Motor neuron (in vitro differentiated cells): ENCODE results near the gene MAN2B2. TPM values are rescaled to one million over a fixed set of nuclear protein-coding genes. Genes with fewer than 3 reads are reported as not detected.

Experiments
- ATAC-seq, 8 experiments: fragments of 200-7000 bp; cut with Tn5 transposase; replicated peaks in 6 of 8; 2 replicates each; pipeline ENCODE4 v1.8.0; 2021; ENCODE audit warnings: mild to moderate bottlenecking in 8 of 8, moderate library complexity in 8 of 8
- H3K27ac ChIP-seq, 2 donors: fragments of 250-450 bp; sonication (Bioruptor Pico); 2 replicates each; pipeline ENCODE4 v1.9.0; 2021; ENCODE audit warnings: antibody characterized with exemption in 2 of 2, mild to moderate bottlenecking in 2 of 2, moderate library complexity in 1 of 2
- H3K4me1 ChIP-seq, 2 donors: fragments of 250-450 bp; sonication (Bioruptor Pico); replicated peaks in 1 of 2; 2 replicates each; pipeline ENCODE4 v1.6.1; 2021; ENCODE audit warnings: antibody characterized with exemption in 2 of 2, mild to moderate bottlenecking in 2 of 2, moderate library complexity in 1 of 2
- H3K4me3 ChIP-seq, 5 donors: fragments of 250-450 bp; sonication (Bioruptor Pico); 2 replicates each; pipeline ENCODE4 v1.9.0; 2021; ENCODE audit warnings: antibody characterized with exemption in 5 of 5, mild to moderate bottlenecking in 5 of 5, moderate library complexity in 4 of 5
- WGBS, 10 experiments: fragments of 450-650 bp; shearing (Covaris generic); methylation state at CpG; one replicate each; pipeline ENCODE4 v1.0.0; 2022; 5-methylcytosine and 5-hydroxymethylcytosine counted together
- in situ Hi-C, 9 experiments: fragments of 400-800 bp; cut with MboI; loops; one replicate each; pipeline ENCODE4 v1.15.0; 2021; ENCODE audit warnings: low sequenced_read_pairs in 9 of 9, low pct_unique_long_range_greater_than_20kb in 2 of 9; ENCODE audit not compliant: unreplicated experiment in 9 of 9
- total RNA-seq, 8 experiments: library from RNA; unstranded; fragments of 300-600 nt; gene quantifications; 2 replicates each; pipeline versions ENCODE4 v1.2.3 to v1.2.4, GENCODE V29; 2022

Gene MAN2B2
- total RNA-seq, 8 experiments from 2014 or later: 4.0 to 36.3 (median 12.2) TPM

DNA sequence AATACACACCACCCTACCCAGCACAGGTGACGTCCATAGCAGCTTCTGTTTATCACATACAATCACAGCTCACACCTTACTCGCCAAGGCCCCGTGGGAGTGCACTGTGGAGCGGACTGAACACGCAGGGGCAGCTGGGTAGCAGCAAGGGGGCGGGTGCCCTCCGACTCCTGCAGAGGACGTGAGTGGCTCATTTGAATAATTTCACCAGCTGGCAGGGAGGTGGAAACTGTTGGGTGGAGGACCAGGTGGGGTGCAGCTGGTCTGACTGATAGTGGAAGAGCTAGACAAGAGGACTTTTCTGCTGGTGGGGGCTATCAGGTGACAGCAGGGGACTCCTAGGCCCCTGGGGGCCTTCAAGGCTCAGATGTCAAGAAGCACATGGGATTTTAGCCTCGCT is 16.3 kb downstream of the MAN2B2 start:
- H3K27ac ChIP-seq: no peak overlapping the region
- in situ Hi-C loops: no loop called here
- no peaks in the 10 kb centered on the region for H3K4me1 ChIP-seq
- H3K4me3 ChIP-seq: no peak overlapping the region
- peak in 7 of 8 experiments; percentile 11 to 87 (median 58) for ATAC-seq
- WGBS, 10 experiments: 43 to 92% (median 70%) methylated on average over 1 to 2 of the region's 9 CpGs; no CpG with 5 or more reads in 6 of the 10 experiments

DNA sequence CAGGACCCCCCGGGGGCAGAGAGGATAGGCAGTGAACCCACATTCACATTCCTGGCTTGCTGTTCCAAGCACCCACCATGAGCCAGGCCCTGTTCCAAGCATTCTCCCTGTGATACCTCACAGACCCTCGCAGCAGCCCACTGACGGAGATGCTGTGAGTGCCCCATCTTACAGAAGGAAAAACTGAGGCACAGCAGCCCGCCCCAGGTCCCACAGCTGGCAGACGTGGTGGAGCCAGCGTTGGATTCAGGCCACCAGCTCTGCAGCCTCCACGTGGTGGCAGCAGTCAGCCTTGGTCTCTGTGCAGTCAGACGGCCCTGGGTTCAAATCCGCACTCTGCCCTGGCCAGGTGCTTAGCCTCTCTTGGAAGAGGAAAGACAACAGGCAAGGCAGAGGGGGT is 16.8 kb downstream of the MAN2B2 start:
- in situ Hi-C loops: no loop called here

DNA sequence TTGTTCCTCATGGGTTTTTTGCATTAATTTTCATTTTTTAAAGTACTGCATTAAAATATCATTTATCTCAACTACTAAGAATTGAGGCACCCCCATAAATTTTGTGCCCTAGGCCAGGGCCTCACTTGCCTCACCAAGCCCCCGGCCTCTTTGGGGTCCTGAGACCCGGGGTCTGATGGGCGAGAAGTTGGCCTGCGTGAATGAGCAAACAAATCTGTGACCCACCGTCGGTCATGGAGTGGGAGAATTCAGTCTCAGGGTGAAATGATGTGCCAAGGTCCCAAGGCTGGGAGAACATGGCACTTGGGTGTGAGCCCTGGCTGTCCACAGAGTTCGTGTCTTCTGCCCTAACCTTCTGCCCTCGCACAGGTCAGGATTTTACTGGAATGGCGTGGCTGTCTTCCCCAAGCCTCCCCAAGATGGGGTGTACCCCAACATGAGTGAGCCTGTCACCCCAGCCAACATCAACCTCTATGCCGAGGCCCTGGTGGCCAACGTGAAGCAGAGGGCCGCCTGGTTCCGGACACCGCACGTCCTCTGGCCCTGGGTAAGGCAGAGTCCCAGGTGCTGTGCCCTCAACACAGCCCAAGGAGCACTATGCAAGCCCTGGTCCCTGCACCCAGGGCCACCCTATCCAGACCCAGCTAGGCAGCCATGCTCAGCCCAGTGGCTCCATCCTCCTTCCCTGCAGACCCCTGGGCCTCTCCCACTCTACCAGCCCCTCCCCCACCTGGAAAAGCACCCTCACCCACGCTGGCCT is 18.0 kb downstream of the MAN2B2 start:
- Histone ChIP-seq H3K27ac (no peak overlapping the region), H3K4me3 (no peak overlapping the region), H3K4me1 (no peaks in the 10 kb centered on the region)
- 86 to 100% (median 90%) methylated on average over 1 to 4 of the region's 16 CpGs; no CpG with 5 or more reads in 5 of the 10 experiments for WGBS, 10 experiments
- in situ Hi-C loops: no loop called here
- ATAC-seq: no peak

More for the DNA sequence above, 16.8 kb downstream of the MAN2B2 start:
- Histone ChIP-seq H3K27ac (no peak overlapping the region), H3K4me3 (no peak overlapping the region), H3K4me1 (no peaks in the 10 kb centered on the region)
- ATAC-seq: peak in 1 of 8 experiments; percentile 21
- 0 to 100% (median 36%) methylated on average over 1 to 3 of the region's 9 CpGs; no CpG with 5 or more reads in 6 of the 10 experiments for WGBS, 10 experiments

DNA sequence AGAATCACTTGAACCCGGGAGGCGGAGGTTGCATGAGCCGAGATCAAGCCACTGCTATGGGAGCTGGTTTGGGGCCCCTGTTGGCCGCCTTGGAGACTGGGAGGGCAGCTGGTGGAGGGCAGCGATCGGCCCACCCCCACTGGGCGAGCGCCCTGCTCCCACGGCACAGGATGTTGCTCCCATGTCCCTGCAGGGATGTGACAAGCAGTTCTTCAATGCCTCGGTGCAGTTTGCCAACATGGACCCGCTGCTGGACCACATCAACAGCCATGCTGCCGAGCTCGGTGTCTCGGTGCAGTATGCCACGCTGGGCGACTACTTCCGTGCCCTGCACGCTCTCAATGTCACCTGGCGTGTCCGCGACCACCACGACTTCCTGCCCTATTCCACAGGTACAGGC is 19.4 kb downstream of the MAN2B2 start:
- Histone ChIP-seq H3K4me3 (no peak overlapping the region), H3K4me1 (no peaks in the 10 kb centered on the region), H3K27ac (no peak overlapping the region)
- in situ Hi-C loops: no loop called here
- ATAC-seq: no peak
- WGBS, 10 experiments: 95 to 100% (median 100%) methylated on average over 1 to 8 of the region's 22 CpGs; no CpG with 5 or more reads in 7 of the 10 experiments

DNA sequence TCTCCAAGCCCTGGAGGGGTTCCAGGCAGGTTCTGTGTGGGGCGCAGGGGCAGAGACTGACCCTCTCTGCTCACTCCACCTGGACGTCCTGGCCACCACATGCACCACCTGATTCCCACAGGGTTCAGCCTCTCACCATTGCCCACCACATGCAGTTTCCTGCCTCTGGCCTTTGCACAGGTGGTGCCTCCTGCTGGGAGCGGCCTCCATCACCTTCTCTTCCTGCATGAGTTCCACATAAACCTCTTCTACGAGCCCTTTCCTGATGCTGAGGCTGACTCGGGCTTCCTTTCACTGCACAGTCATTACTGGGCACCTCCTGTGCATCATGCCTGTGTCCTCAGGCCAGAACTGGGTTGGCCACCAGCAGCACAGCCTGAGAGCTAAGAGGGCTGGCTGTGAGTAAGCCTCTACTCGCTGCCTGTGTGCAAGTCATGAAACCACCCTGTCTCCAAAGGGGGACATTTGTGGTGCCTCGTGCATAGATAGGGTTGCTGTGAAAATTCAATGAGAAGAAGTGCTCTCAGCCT is 19.9 kb downstream of the MAN2B2 start:
- ATAC-seq: peak in 2 of 8 experiments; percentile 12 to 27
- H3K4me1 ChIP-seq: no peaks in the 10 kb centered on the region
- in situ Hi-C loops: no loop called here
- WGBS, 10 experiments: 67 to 89% (median 84%) methylated on average over 1 to 5 of the region's 7 CpGs; no CpG with 5 or more reads in 6 of the 10 experiments
- H3K27ac ChIP-seq: no peak overlapping the region
- no peak overlapping the region for H3K4me3 ChIP-seq

DNA sequence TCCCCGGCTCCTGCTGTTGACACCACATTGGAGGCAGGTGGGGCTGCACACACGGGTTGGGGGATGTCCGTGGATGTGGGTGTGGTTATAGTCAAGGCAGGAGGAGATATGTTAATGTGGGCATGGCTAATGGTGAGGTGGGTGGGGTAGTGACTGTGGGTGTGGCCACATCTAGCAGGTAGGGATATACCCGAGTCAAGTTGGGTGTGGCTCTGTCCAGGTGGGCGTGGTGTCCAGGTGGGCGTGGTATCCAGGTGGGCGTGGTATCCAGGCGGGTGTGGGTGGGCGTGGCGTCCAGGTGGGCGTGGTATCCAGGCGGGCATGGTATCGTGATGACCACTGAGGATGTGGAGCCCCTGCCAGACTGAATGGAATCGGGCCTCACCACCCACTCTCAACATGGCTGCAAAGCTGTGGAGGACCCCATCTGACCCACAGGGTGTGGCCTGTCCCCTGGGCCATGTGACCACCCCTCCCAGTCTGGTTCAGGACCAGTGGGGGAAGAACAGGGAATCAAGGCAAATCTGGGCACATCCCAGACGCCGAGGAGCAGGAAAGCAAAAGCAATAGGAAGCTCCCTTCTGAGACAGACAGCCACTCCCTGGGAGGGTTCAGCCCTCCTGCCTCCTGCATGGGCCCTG is 21.0 kb downstream of the MAN2B2 start:
- Histone ChIP-seq H3K4me3 (no peak overlapping the region), H3K4me1 (no peaks in the 10 kb centered on the region), H3K27ac (no peak overlapping the region)
- in situ Hi-C loops: no loop called here
- ATAC-seq: peak in 3 of 8 experiments; percentile 63 to 77 (median 73)
- WGBS, 10 experiments: 25 to 70% (median 39%) methylated on average over 2 to 3 of the region's 16 CpGs; no CpG with 5 or more reads in 7 of the 10 experiments

DNA sequence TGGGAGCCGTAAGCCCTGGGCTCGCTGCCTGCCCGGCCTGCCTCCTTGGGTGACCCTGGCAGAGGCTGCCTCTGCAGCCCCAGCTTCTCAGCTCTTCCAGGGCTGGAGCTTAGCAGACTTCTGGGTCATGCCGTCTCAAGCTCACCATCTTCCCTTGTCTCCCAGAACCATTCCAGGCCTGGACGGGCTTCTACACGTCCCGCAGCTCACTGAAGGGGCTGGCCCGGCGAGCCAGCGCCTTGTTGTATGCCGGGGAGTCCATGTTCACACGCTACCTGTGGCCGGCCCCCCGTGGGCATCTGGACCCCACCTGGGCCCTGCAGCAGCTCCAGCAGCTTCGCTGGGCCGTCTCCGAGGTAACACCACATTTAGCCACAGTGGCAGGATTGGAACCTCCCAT is 22.0 kb downstream of the MAN2B2 start:
- 100% methylated on average over 1 of the region's 17 CpGs; no CpG with 5 or more reads in 8 of the 10 experiments for WGBS, 10 experiments
- Histone ChIP-seq H3K4me1 (no peaks in the 10 kb centered on the region), H3K4me3 (no peak overlapping the region), H3K27ac (no peak overlapping the region)
- ATAC-seq: no peak
- in situ Hi-C loops: no loop called here

DNA sequence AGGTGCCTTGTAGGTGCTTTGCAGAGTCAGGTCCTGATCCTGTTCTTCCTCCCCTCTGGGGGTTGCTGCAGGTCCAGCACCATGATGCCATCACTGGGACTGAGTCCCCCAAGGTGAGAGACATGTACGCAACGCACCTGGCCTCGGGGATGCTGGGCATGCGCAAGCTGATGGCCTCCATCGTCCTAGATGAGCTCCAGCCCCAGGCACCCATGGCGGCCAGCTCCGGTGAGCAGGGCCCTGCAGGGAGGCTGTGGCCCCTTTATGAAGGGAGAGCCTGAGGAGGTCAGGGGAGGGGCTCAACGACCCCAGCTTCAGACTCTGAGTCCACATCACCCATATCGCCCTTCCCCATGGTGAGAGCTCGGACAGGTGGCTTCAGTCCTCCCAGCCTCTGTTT is 23.1 kb downstream of the MAN2B2 start:
- Histone ChIP-seq H3K4me3 (no peak overlapping the region), H3K27ac (no peak overlapping the region), H3K4me1 (no peaks in the 10 kb centered on the region)
- WGBS, 10 experiments: 38 to 100% (median 94%) methylated on average over 1 to 7 of the region's 10 CpGs; no CpG with 5 or more reads in 3 of the 10 experiments
- ATAC-seq: no peak
- in situ Hi-C loops: no loop called here

DNA sequence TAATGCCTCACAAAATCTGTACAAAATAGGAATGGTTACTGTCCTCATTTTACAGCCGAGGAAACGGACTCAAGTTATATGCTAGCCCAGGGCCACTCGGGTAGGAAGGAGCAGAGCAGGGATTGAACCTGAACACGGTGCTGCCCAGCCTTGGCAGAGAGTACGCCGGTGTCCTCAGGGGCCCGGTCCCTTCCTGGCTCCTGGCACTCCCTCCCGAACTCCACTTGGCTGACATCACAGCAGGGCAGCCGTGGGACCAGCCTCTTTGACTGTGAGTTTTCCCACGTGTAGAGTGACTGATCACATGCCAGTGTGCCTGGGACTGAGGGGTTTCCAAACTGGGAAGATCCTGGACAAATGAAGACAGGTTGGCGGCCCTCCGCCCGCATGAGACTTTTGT is 23.7 kb downstream of the MAN2B2 start:
- no peak for ATAC-seq
- Histone ChIP-seq H3K4me1 (no peaks in the 10 kb centered on the region), H3K27ac (no peak overlapping the region), H3K4me3 (no peak overlapping the region)
- WGBS, 10 experiments: 59 to 100% (median 74%) methylated on average over 1 to 9 of the region's 13 CpGs; no CpG with 5 or more reads in 5 of the 10 experiments
- in situ Hi-C loops: no loop called here

DNA sequence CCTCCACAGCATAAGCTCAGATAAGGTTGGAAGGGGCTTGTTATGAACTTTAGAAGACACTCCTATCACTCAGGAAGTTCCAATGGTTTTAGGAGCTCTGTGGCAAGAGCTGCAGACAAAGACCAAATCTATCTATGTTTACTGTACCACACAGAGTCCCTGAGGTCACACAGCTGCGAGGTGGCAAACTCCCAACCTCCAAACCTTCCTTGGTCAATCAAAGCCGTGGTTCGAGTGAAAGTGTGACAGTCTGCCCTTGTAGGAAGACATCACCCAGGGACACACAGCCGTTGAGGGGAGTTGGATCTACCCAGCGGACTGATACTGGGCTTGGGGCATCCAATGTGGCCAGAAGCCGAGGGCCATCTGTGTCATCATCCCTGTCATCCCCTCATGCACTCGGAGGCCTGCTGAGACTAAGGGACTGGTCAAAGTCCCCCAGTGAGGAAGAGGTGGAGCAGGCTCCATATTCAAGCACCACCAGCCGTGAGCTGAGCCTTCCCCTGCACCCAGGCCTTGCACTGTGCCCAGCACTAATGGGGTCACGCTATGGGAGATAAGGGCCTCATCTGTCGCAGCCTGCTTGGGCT is 26.8 kb downstream of the MAN2B2 start:
- no peak overlapping the region for H3K4me3 ChIP-seq
- in situ Hi-C loops: no loop called here
- no peak overlapping the region for H3K27ac ChIP-seq
- no peaks in the 10 kb centered on the region for H3K4me1 ChIP-seq
- ATAC-seq: no peak
- WGBS, 10 experiments: 60 to 100% (median 85%) methylated on average over 1 to 2 of the region's 10 CpGs; no CpG with 5 or more reads in 4 of the 10 experiments

DNA sequence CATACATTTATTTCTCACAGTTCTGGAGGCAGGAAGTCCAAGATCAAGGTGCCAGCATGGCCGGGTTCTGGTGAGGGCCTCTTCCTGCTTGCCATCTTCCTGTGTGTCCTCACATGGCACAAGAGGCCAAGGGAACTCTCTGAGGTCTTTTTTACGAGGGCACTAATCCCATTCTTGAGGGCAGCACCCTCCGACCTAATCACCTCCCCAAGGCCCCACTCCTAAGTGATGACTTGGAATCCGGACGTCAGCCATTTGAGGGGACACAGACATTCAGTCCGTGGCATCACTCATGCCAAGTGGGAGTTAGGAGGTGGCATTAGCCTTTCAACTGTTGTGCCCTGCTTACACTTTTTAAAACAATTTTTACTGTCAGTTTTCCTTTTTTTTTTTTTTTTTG is 27.3 kb downstream of the MAN2B2 start:
- no peaks in the 10 kb centered on the region for H3K4me1 ChIP-seq
- ATAC-seq: no peak
- H3K27ac ChIP-seq: no peak overlapping the region
- in situ Hi-C loops: no loop called here
- 60 to 100% (median 87%) methylated on average over 1 to 5 of the region's 6 CpGs; no CpG with 5 or more reads in 3 of the 10 experiments for WGBS, 10 experiments
- no peak overlapping the region for H3K4me3 ChIP-seq

DNA sequence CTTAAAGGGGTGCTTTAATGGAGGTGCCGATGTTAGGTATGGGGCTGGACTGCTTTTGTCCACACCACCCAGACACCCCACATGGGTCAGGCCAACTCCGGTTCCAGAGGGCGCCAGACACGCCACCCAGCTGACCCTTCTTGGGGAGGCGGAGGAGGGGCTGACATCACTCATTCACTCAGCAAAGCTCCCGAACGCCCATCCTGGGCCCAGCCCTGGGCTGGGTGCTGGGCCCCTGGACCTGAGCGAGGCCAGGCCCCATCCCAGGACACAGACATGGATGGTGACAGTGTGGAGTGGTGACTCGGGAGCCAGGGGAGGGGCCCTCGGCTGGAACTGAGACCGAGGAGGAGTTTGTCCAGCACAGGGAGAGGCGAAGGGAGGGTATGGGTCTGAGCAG is 28.1 kb downstream of the MAN2B2 start:
- 80 to 100% (median 96%) methylated on average over 1 to 3 of the region's 12 CpGs; no CpG with 5 or more reads in 5 of the 10 experiments for WGBS, 10 experiments
- in situ Hi-C loops: no loop called here
- H3K4me1 ChIP-seq: no peaks in the 10 kb centered on the region
- H3K4me3 ChIP-seq: no peak overlapping the region
- H3K27ac ChIP-seq: no peak overlapping the region
- ATAC-seq: no peak

DNA sequence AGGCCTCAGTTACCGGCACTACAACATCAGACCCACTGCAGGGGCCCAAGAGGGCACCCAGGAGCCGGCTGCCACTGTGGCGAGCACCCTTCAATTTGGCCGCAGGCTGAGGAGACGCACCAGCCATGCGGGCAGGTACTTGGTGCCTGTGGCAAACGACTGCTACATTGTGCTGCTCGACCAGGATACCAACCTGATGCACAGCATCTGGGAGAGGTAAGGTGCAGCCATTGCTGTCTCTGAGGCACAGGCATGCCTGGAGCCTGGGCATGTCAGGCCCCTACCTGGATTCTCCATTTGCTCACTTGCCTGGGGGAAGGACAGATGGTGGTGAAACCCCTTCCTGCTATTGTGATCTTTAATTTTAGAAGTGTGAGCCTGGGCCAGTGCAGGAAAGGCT is 30.1 kb downstream of the MAN2B2 start:
- Histone ChIP-seq H3K4me1 (no peaks in the 10 kb centered on the region), H3K4me3 (no peak overlapping the region), H3K27ac (no peak overlapping the region)
- 60 to 95% (median 90%) methylated on average over 2 to 8 of the region's 8 CpGs; no CpG with 5 or more reads in 7 of the 10 experiments for WGBS, 10 experiments
- ATAC-seq: no peak
- in situ Hi-C loops: no loop called here
